GM12874 (cell line): Measurements from ENCODE around the gene FGF1.

Source experiments
- TF ChIP-seq, protein P1 (sequence below): IDR thresholded peaks from 2 replicates; pipeline ENCODE4 v1.5.1; 2011; ENCODE audit warnings: low read depth, mild to moderate bottlenecking, control low read depth, low read length, moderate library complexity; ENCODE audit not compliant: insufficient read depth

FGF1 gene

DNA sequence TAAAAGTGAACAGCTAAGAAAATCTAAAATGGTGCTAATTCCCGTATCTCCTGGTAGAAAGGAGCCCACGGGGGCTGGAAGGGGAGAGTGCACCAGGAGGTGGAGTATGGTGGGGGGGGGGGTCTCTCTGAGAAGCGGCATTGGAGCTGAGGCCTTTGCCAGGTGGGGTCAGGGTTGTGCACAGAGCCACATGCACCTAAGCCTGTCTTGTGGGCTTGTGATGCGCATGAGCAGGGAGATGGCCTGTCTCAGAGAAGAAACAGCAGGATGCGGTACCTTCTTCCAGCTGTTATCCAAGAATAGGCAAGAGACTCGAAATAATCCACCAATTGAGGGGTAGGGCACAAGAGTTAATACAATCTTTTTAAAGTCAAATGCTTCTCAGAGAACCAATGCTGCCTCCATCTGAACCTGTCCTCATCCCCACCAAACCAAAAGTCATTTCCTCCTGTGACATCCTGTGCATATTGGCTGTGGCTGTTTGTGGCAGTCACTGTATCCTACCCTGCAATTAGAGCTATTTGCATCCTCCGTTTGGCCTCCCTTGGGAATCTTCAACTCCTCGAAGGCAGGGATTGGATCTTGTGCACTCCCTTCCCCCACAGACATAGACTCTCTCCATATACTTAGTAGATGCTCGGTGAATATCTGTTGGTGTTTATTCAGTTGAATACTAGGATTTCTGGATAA is 45.4 kb downstream of the FGF1 start:
- TF ChIP-seq, protein P1, sequence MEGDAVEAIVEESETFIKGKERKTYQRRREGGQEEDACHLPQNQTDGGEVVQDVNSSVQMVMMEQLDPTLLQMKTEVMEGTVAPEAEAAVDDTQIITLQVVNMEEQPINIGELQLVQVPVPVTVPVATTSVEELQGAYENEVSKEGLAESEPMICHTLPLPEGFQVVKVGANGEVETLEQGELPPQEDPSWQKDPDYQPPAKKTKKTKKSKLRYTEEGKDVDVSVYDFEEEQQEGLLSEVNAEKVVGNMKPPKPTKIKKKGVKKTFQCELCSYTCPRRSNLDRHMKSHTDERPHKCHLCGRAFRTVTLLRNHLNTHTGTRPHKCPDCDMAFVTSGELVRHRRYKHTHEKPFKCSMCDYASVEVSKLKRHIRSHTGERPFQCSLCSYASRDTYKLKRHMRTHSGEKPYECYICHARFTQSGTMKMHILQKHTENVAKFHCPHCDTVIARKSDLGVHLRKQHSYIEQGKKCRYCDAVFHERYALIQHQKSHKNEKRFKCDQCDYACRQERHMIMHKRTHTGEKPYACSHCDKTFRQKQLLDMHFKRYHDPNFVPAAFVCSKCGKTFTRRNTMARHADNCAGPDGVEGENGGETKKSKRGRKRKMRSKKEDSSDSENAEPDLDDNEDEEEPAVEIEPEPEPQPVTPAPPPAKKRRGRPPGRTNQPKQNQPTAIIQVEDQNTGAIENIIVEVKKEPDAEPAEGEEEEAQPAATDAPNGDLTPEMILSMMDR: no peak

DNA sequence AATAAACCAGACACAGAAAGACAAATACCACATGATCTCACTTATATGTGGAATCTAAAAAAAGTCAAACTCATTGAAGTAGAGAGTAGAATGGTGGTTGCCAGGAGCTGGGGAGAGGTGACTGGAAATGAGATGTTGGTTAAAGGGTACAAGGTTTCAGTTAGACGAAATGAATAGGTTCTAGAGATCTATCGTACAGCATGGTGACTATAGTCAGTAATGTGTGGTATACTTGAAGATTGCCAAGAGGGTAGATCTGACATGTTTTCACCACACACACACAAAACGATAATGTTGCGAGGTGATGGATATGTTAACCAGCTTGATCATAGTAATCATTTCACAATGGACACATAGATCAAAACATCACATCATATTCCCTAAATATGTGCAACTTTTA is 46.4 kb downstream of the FGF1 start:
- TF ChIP-seq, protein P1: no peak

DNA sequence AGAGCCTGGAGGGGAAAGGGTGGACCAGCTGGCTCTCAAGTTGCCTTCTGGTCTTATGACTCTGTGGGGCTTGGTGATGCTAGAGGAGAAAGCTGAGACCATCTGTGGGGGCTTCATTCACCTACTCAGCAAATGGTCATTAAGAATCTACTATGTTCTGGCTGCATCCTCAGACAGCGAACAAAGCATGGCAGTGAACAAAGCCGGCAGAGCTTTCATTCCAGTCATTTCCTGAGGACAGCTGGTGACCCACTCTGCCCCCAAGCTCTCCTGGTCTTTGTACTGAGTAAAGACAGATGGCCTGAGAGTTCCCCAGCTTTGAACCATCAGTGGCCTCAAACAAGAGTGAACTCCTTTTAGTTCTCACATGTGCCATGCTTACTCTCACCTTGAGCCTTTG is 48.0 kb downstream of the FGF1 start:
- TF ChIP-seq, protein P1: no peak

DNA sequence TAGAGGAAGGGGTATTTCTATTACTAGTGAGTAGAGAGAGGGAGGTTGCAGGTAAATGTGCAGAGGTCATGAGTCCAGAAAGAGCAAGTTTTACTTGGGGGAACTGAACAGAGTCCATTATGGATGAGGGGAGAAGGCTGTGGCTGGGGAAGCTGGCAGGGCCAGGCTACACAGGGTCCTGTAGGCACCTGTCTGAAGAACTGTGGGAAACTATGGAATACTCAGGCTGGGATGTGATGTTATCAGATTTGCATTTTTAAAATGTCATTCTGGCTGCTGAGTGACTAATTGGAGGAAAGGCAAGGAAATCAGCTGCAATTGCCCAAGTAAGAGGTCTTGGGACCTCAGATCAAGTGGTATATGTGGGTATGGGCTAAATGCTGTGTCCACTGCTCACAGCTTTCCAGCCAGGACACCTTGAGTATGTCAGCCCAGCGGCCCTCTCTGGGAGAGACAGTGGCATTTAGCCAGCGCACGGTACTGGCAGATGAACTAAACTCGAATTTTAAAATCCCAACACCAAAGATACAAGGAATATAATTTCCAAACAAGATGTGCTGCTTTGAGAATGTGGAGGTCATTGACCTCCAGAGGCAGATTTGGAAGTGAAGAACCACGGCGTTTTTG is 49.1 kb downstream of the FGF1 start:
- TF ChIP-seq, protein P1: no peak

GRCh38 chr5:142636093-142636492 is 49.8 kb downstream of the FGF1 start:
- TF ChIP-seq, protein P1: no peak

GRCh38 chr5:142634216-142635011 is 51.5 kb downstream of the FGF1 start:
- TF ChIP-seq, protein P1: no peak

DNA sequence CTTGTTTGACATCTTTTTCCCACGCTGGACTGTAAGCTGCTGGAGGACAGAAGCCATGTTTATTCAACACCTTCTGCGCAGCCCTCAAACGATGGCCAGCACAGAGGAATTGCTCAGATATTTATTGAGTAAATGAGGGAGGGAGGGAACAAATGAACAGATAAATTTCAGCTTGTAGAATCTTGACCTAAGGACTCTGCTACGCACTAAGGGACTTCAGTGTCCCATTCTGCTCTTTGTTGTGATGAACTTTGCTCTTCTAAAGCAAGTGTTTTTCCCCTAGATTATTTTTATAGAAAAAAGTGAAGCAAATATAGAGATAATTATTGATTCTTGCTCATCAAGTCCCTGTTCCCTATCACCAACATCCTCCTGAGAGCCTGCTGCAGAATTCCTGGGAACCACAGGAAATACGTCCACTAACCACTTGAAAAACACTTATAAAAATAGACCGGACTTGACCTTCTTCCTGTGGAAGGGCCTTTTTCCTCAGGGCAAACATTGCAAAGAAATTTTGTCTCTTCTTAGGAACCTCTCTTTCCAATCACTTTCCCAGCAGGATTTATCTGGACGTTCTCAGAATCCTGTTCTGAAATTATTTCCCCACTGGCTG is 54.9 kb downstream of the FGF1 start:
- TF ChIP-seq, protein P1: no peak
